ENCODE measurements around the gene KSR1. TPM values are rescaled to one million over a fixed set of nuclear protein-coding genes. Genes with fewer than 3 reads are reported as not detected.
"Not testable (repeated sequence)": the region's sequence is repeated elsewhere in the genome, so short reads cannot be mapped to it uniquely, and the experiment has no call there.

The KSR1 gene
- total RNA-seq, 2 donors from 2014 or later: 15.5 to 23.8 TPM

- ATAC-seq; DNase-seq; intact Hi-C loops (cut with DNase I): not testable (repeated sequence)
Measured at GRCh38 chr17:27666270-27666669, 210.0 kb downstream of the KSR1 start.

DNA sequence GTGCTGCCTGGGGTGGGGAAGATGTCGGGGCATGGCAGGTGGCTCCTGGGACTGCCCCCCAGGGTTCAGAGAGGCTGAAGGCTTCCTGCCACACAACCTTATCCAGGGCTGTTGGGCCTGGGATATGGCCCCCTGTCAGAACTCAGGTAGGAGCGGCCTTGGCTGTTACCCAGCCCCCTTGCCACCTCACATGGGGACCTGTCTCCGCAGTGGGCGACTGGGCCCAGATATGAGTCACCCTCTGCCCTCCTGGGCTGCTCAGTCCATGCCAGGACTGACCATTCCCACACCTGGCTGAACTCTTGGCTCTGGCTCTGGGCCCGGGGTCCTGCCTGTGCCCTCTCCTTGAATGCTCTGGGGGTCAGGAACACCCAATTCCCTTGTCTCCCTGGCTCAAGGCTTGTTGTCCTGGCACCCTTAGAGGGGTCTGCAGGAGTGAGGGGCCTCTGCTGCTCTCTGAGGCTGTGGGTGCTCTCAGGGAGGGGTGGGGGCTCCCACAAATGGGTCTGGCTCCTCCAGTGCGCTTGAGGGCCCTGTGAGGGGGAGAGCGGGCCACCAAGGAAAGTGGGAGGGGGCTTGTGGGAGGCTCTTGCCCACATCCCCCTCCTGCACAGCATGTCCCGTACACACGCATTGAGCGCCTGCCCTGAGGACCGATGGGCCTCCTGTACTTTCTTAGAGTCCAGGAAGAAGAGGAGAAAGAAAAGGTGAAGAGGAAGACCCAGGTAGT, 210.7 kb downstream of the KSR1 start:
- DNase-seq (no peak), ATAC-seq (no peak)
- intact Hi-C loops (cut with DNase I): no loop called here

DNA sequence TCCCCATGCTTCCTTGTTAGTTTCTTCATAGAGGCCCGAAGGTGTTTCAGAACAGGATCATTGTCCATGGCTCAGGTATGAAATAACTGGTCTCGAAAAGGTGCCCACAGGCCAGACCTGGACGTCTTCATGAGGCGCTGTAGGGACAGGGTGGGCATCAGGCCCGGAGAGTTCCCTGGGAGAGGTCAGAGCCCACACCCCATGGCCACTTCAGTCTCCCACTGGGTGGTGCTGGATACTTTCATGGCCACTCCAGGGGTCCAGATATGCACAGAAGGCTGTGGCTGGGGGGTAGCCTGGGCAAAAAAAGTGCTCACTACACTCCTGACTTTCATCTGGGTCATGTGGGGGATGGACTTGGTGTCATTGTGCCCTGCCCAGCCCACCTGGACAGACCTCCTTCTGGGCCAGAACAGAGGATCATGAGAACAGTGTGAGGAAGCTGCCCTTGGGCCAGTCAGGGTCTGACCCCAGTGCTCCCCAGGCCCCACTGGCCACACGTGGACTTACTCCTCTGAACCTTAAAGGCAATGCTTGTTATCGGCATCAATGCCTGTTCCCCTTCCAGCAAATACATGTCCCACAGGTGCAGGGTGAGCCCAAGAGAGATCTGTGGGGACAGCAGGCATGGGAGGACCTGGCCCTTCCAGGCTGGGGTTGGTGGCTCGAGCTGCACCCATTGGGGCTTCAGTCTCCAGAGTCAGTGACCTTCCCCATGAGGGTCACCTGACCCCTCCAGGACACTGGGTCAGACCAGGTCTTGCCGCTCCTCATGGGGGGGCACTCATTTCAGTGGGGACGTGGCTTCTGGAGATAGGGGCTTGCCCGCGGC, 211.6 kb downstream of the KSR1 start:
- ATAC-seq: no peak
- intact Hi-C loops (cut with DNase I): no loop called here
- no peak for DNase-seq

DNA sequence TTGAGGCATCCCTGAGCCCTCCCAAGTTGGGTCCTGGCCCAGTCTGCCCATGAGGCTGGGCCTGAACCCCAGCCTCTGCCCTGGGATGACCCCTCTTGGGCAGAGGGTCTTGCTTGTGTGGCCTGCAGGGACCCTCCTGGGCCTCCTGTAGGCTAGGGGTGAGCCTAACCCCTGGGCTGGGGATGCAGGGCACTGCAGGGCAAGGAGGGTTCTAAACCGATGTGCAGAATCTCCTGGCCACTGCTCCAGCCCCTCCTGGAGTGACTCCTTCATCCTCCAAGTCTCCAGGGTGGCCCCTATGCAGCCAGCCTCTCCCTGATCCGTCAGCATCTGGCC, 212.2 kb downstream of the KSR1 start:
- DNase-seq (no peak), ATAC-seq (no peak)
- intact Hi-C loops (cut with DNase I): no loop called here

- no peak for ATAC-seq
- intact Hi-C loops (cut with DNase I): no loop called here
Measured at GRCh38 chr17:27669136-27669535, 212.9 kb downstream of the KSR1 start.

DNA sequence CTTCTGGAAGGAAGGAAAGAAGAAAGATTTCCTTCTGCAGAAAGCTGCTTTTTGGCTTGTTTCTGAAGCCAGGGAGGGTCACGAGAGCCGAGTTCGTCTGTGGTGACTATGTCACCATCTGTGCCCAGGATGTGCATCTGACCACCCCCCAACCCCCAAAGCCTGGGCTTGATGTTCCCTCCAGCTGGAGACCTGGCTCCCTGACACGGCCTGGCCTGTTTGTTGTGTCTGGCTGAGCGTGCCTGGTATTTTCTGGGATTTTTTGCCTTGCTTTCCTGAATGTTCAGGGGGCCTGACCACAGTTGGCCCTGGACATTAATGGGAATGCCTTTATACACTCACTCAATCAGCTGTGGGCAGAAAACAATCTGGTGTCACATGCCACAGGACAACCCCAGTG, 213.6 kb downstream of the KSR1 start:
- DNase-seq: no peak
- intact Hi-C loops (cut with DNase I): no loop called here

More at GRCh38 chr17:27669136-27669535, 212.9 kb downstream of the KSR1 start:
- DNase-seq: no peak

DNA sequence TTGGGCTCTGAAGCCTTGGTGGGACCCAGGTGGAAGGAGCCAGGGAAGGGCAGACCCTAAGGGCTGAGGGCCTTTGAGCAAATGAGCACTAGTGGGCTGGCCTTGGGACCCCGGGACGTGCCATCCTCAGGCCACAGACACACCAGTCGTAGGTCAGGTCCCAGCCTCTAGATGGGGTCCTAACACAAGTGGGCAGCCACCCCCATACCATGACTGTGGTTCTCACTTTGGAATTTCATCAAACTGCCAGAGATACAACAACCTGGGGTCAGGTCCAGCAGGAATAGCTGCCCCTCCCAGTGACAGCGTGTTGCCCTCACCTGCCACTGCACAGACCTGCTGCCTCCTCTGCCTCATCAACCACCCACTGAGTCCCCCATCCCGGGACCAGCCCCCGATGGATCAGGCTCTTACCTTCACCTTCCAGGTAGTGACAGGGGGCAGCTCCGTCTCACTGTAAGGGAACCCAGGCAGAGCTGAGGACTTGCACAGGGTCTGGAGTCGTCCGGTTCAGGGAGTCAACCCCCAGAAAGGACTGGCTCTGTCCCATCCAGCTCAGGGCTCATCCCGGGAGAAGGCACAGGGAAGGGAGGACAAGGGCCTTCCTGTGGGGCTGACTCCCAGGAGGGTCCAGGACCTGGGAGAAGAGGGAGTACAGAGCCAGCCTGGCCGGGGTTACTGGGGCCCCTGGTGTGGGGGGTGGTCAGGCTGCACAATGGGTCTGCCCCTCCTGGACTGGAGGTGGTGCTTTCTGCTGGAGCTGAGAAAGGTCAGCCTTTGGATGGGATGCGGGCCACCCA, 214.7 kb downstream of the KSR1 start:
- intact Hi-C loops (cut with DNase I): no loop called here
- ATAC-seq (no peak), DNase-seq (no peak)

More for the DNA sequence above, 213.6 kb downstream of the KSR1 start:
- no peak for ATAC-seq

GRCh38 chr17:27671591-27671910, 215.3 kb downstream of the KSR1 start:
- intact Hi-C loops (cut with DNase I): no loop called here
- DNase-seq: no peak
- ATAC-seq: no peak

GRCh38 chr17:27671977-27672480, 215.8 kb downstream of the KSR1 start:
- ATAC-seq; DNase-seq; intact Hi-C loops (cut with DNase I): not testable (repeated sequence)

- DNase-seq: no peak
- intact Hi-C loops (cut with DNase I): no loop called here
- ATAC-seq: no peak
Measured at GRCh38 chr17:27674335-27674734, 218.1 kb downstream of the KSR1 start.

Other genes starting within 250 kb of the KSR1 start
- gene WSB1, start 162.3 kb upstream of the KSR1 start, total RNA-seq: 100 to 1,000 TPM in 1 of 2 donors, 10 to 100 TPM in 1; 69.3 to 119 TPM
- 10 to 100 TPM; 32.2 to 49.3 TPM for gene LGALS9, start 174.7 kb downstream of the KSR1 start, total RNA-seq

All from left cardiac atrium (tissue), 4 donors.